Lung (tissue), 12 donors: ENCODE data around the gene PPP5C. TPM values are rescaled to one million over a fixed set of nuclear protein-coding genes. Genes with fewer than 3 reads are reported as not detected.

Experiments
- ATAC-seq: fragments of 200-7000 bp; cut with Tn5 transposase; one replicate; pipeline ENCODE4 v1.9.1; 2020; ENCODE audit warnings: moderate number of reproducible peaks; ENCODE audit not compliant: insufficient read depth, low FRiP score
- DNase-seq, 3 donors: peaks; one replicate each; pipeline ENCODE4 v3.0.0-alpha.2; 2013 to 2017
- H3K27ac ChIP-seq, 2 donors: one replicate each; pipeline ENCODE4 v1.5.1; 2013; ENCODE audit warnings: mild to moderate bottlenecking in 2 of 2, moderate library complexity in 2 of 2, control low read depth in 1 of 2, inconsistent platforms in 1 of 2, low read depth in 1 of 2, low read length in 1 of 2
- H3K27me3 ChIP-seq, 3 donors: one replicate each; pipeline ENCODE4 v1.5.1; 2013; ENCODE audit warnings: low read length in 2 of 3; ENCODE audit not compliant: control insufficient read depth in 3 of 3, insufficient read depth in 3 of 3
- H3K36me3 ChIP-seq, 4 donors: one replicate each; pipeline ENCODE4 v1.5.1; 2013; ENCODE audit warnings: low read length in 4 of 4, mild to moderate bottlenecking in 1 of 4, moderate library complexity in 1 of 4; ENCODE audit not compliant: control insufficient read depth in 4 of 4, insufficient read depth in 4 of 4
- H3K4me1 ChIP-seq, 5 donors: one replicate each; pipeline ENCODE4 v1.5.1; 2013; ENCODE audit warnings: low read length in 5 of 5, mild to moderate bottlenecking in 2 of 5, moderate library complexity in 1 of 5; ENCODE audit not compliant: control insufficient read depth in 5 of 5, insufficient read depth in 5 of 5
- H3K4me3 ChIP-seq: one replicate; pipeline ENCODE4 v1.5.1; 2013; ENCODE audit warnings: mild to moderate bottlenecking, control low read depth, moderate library complexity
- H3K9ac ChIP-seq, 2 donors: one replicate each; pipeline ENCODE4 v1.5.1; 2013; ENCODE audit warnings: low read length in 2 of 2, control low read depth in 1 of 2; ENCODE audit not compliant: insufficient read depth in 1 of 2
- H3K9me3 ChIP-seq, 4 donors: one replicate each; pipeline ENCODE4 v1.5.1; 2013; ENCODE audit warnings: low read length in 3 of 4, mild to moderate bottlenecking in 1 of 4, moderate library complexity in 1 of 4; ENCODE audit not compliant: control insufficient read depth in 4 of 4, insufficient read depth in 3 of 4
- CTCF ChIP-seq: IDR thresholded peaks from 2 replicates; pipeline ENCODE4 v1.5.1; 2012; ENCODE audit warnings: mild to moderate bottlenecking; ENCODE audit errors: control extremely low read depth, extremely low read depth
- WGBS, 2 donors: extraction: QIAGEN DNeasy Blood & Tissue Kit; methylation state at CpG; one replicate each; pipeline ENCODE4 v1.1.7; 2013; 5-methylcytosine and 5-hydroxymethylcytosine counted together
- polyA plus RNA-seq, 2 donors: library from polyadenylated mRNA; stranded (reverse); fragments of 200-250 nt; gene quantifications; one replicate each; pipeline ENCODE4 v1.2.1, GENCODE V29; 2013
- total RNA-seq, 2 donors: library from RNA; depleted of rRNA in 1 of 2; stranded (reverse); fragments of >200 nt in 1 of 2; gene quantifications; one replicate each; pipeline ENCODE4 v1.2.1, GENCODE V29; 2014 to 2021
- donor health status: control.
- donor health status: control.
- donor health status: Bipolar disorder and iron deficiency.
- donor health status: healthy.
- donor health status: DM: yes; HTN: yes; CAD: no.

PPP5C gene
- total and polyA plus RNA-seq, 4 donors, result 48.5 to 69.8 (median 54.6) TPM

DNA sequence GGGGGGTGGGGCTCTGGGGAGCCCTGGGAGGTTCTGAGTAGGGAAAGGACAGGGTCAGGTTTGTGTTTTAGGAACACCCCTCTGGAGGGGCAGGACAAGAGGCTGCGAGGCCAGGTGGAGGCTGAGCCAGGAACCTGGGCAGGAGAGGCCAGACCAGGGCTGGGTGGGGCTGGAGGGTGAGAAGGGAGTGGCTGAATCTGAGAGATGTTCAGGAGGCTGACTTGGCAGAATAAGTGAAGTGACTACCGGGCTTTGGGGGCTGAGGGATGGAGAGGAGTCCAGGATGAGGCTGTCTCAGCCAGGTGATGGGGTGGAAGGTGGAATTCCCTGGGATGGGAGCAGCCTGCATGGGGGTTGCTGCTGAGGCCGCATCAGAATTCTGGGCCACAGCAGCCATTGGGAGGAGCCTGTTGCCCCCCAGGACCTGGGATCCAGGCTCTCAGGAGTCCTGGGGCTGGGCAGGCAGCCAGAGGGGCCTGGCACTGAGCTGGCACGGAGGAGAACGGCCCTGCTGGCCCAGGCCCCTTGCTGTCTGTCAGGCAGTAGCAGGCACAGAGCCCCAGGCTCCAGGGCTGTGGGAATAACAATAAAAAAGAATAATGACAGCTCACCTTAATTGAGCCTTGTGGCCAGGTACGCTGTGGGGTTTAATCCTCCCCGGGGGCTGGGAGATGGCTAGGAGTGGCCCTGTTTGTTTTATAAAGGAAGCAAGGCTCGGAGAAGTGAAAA is 3.3 kb downstream of the PPP5C start:
- Histone ChIP-seq H3K27me3 (no peaks in the 10 kb centered on the region), H3K9me3 (no peaks in the 10 kb centered on the region), H3K36me3 (peaks cover 0 to 27% (median 18%) of the 10 kb centered on the region in 4 donors), H3K9ac (peak overlapping the region in 1 of 2 donors; percentile 3), H3K4me3 (no peak overlapping the region), H3K27ac (peak overlapping the region; percentile 51 to 82), H3K4me1 (peaks cover 7 to 43% (median 27%) of the 10 kb centered on the region in 5 donors)
- TF ChIP-seq CTCF, result no peak
- no peak for DNase-seq
- no peak for ATAC-seq
- 32 to 38% methylated on average over 8 of the region's 8 CpGs for WGBS, 2 donors

DNA sequence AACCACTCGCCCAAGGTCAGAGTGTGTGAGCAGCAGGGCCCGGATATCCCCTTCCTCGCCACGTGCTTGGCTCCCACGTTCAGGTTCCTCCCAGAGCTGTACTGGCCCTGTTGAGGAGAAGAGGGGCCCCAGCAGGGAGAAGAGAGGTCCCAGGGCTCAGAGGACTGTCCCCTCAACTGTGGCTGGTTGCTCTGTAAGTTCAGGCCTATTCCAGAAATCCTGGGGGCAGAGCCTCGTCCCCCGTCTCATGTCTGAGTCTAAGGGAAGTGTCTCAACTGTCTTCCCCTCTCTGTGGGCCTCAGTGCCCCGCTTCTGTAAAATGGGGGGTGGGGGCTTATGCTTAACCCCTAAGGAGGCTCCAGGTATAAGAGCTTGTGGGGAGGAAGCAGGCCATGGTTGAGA is 3.9 kb downstream of the PPP5C start:
- DNase-seq (no peak), ATAC-seq (no peak)
- Histone ChIP-seq H3K4me3 (no peak overlapping the region), H3K4me1 (peaks cover 7 to 43% (median 27%) of the 10 kb centered on the region in 5 donors), H3K36me3 (peaks cover 0 to 27% (median 20%) of the 10 kb centered on the region in 4 donors), H3K9me3 (no peaks in the 10 kb centered on the region), H3K9ac (peak overlapping the region in 1 of 2 donors; percentile 3), H3K27ac (peak overlapping the region; percentile 51 to 82), H3K27me3 (no peaks in the 10 kb centered on the region)
- WGBS, 2 donors, result 21 to 26% methylated on average over 8 of the region's 8 CpGs
- TF ChIP-seq CTCF, result no peak

DNA sequence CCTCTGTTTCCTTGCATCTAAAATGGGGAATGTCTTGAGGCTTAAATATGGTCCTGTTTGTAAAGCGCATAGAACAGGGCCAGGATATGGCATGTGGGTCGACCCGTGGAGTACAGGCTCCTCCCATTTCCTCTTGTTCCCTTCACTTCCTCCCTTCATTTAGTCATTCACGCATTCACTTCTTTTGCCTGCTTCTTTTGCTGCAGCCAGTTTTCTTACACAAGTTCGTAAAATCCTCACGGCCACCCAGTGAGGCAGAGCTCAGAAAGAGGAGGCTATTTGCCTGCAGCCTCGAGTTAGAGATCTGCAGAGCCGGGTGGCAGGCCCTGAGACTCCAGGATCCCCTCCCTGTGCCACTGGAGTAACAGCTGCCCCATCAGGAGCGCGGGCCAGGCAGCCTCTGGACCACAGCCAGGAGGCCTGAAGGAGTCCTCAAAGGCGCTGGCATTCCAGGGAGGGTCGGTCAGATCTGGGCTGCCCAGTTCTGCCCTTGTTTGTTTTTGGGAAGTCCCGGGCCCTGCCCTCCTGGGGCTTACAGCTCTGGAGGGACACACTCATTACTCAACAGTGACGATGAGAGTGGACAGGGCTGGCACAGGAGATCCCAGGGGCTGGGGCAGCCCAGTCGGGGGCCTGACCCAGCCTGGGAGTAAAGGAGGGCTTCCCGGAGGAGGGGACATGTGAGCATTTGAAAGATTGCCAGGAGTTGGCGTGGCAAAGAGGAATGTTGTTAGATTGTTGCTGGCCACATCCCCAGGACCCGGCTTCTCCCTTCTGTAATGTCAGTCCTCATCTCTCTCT is 4.6 kb downstream of the PPP5C start:
- Histone ChIP-seq H3K36me3 (peaks cover 0 to 33% (median 22%) of the 10 kb centered on the region in 4 donors), H3K9me3 (no peaks in the 10 kb centered on the region), H3K4me1 (peaks cover 7 to 43% (median 27%) of the 10 kb centered on the region in 5 donors), H3K9ac (peak overlapping the region in 1 of 2 donors; percentile 68), H3K27me3 (no peaks in the 10 kb centered on the region), H3K4me3 (no peak overlapping the region), H3K27ac (peak overlapping the region; percentile 51 to 82)
- WGBS, 2 donors, result 23 to 40% methylated on average over 18 of the region's 18 CpGs
- DNase-seq, result peak in 2 of 3 donors; percentile 50 to 64
- no peak for TF ChIP-seq CTCF
- no peak for ATAC-seq
